Breast epithelium (tissue), 4 donors: ENCODE results near the gene RAI1. TPM values are rescaled to one million over a fixed set of nuclear protein-coding genes. Genes with fewer than 3 reads are reported as not detected.
"Not testable (repeated sequence)": the region's sequence is repeated elsewhere in the genome, so short reads cannot be mapped to it uniquely, and the experiment has no call there.

Experiments
- DNase-seq, 2 donors: peaks; one replicate each; pipeline ENCODE4 v3.0.0-alpha.2; 2019; ENCODE audit warnings: low spot score in 2 of 2
- H3K27ac ChIP-seq, 2 donors: fragments of 200-600 bp; sonication (generic) in 1 of 2; one replicate each; pipeline ENCODE4 v1.5.1; 2016 to 2019; ENCODE audit warnings: mild to moderate bottlenecking in 1 of 2
- H3K27me3 ChIP-seq, 2 donors: fragments of 200-600 bp; sonication (generic) in 1 of 2; one replicate each; pipeline versions ENCODE4 v1.5.1 to v1.6.0; 2017 to 2019; ENCODE audit warnings: control low read depth in 1 of 2, mild to moderate bottlenecking in 1 of 2
- H3K36me3 ChIP-seq: fragments of 200-600 bp; one replicate; pipeline ENCODE4 v1.5.1; 2019
- H3K4me1 ChIP-seq, 2 donors: fragments of 200-600 bp; sonication (generic); one replicate each; pipeline ENCODE4 v1.5.1; 2016 to 2019; ENCODE audit warnings: control low read depth in 1 of 2
- H3K4me3 ChIP-seq, 3 donors: fragments of 200-600 bp; sonication (generic); 1 replicate in 2 of 3; 2 replicates in 1 of 3; pipeline ENCODE4 v1.5.1; 2016 to 2019; ENCODE audit warnings: mild to moderate bottlenecking in 3 of 3, moderate library complexity in 2 of 3
- H3K9me3 ChIP-seq, 2 donors: fragments of 200-600 bp; sonication (generic) in 1 of 2; one replicate each; pipeline ENCODE4 v1.5.1; 2016 to 2019; ENCODE audit warnings: control low read depth in 1 of 2
- CTCF ChIP-seq, 3 donors: fragments of 450-650 bp; IDR thresholded peaks; one replicate each; pipeline ENCODE4 v1.5.1; 2016 to 2017; ENCODE audit warnings: antibody characterized with exemption in 3 of 3, mild to moderate bottlenecking in 3 of 3, moderate library complexity in 3 of 3
- POLR2A ChIP-seq: fragments of 450-650 bp; IDR thresholded peaks from one replicate; pipeline ENCODE4 v1.6.1; 2016; ENCODE audit warnings: antibody characterized with exemption, mild to moderate bottlenecking, moderate library complexity
- POLR2AphosphoS5 ChIP-seq, 3 donors: sonication (generic); formaldehyde crosslinking; IDR thresholded peaks; one replicate each; pipeline ENCODE4 v1.6.1; 2017; ENCODE audit warnings: antibody characterized with exemption in 3 of 3
- intact Hi-C: fragments of 100-400 bp; cut with DNase I; formaldehyde crosslinking; loops from one replicate; pipeline ENCODE4 v1.15.1; 2023; ENCODE audit warnings: low total_unique reads
- total RNA-seq, 3 donors: library from RNA; depleted of rRNA; stranded (reverse); fragments of >200 nt; gene quantifications; one replicate each; pipeline ENCODE4 v1.1.0, GENCODE V29; 2016

RAI1 gene
- total RNA-seq, 3 donors from 2014 or later, result 5.6 to 25.6 (median 20.6) TPM

- intact Hi-C loops, result no loop called here
- Histone ChIP-seq H3K4me1 (no peaks in the 10 kb centered on the region), H3K4me3 (no peak overlapping the region), H3K9me3 (no peaks in the 10 kb centered on the region), H3K36me3 (no peaks in the 10 kb centered on the region), H3K27ac (no peak overlapping the region), H3K27me3 (no peaks in the 10 kb centered on the region)
- TF ChIP-seq CTCF (IDR thresholded peaks at IDR 0.05), result no peak
- no peak for TF ChIP-seq POLR2AphosphoS5 (IDR thresholded peaks at IDR 0.05)
- TF ChIP-seq POLR2A, result no peak
- no peak for DNase-seq
Observed at GRCh38 chr17:17636272-17636885, 44.9 kb upstream of the RAI1 start.

GRCh38 chr17:17638467-17638866 is 42.8 kb upstream of the RAI1 start:
- Histone ChIP-seq H3K9me3 (no peaks in the 10 kb centered on the region), H3K4me1 (no peaks in the 10 kb centered on the region), H3K27me3 (no peaks in the 10 kb centered on the region), H3K4me3 (no peak overlapping the region), H3K27ac (no peak overlapping the region), H3K36me3 (no peaks in the 10 kb centered on the region)
- TF ChIP-seq POLR2A (no peak), CTCF (IDR thresholded peaks at IDR 0.05) (no peak), POLR2AphosphoS5 (IDR thresholded peaks at IDR 0.05) (no peak)
- no peak for DNase-seq
- intact Hi-C loops, result no loop called here

GRCh38 chr17:17639661-17640270 is 41.5 kb upstream of the RAI1 start:
- intact Hi-C loops, result loop anchor here (5.0 to 10.0 kb wide), 2 partner anchors 145 to 287 kb away; partner anchors contain the start of gene RASD1
- H3K4me1 ChIP-seq, H3K9me3 ChIP-seq, DNase-seq, H3K4me3 ChIP-seq, H3K27me3 ChIP-seq, H3K36me3 ChIP-seq, H3K27ac ChIP-seq: not testable (repeated sequence)

GRCh38 chr17:17641621-17642409 is 39.4 kb upstream of the RAI1 start:
- TF ChIP-seq CTCF (IDR thresholded peaks at IDR 0.05) (peak; percentile 92 to 97 (median 97)), POLR2A (no peak), POLR2AphosphoS5 (IDR thresholded peaks at IDR 0.05) (peak in 1 of 3 donors; percentile 10)
- no peak overlapping the region for H3K27ac ChIP-seq

GRCh38 chr17:17645148-17645547 is 36.1 kb upstream of the RAI1 start:
- not testable (repeated sequence) for H3K4me3 ChIP-seq, H3K36me3 ChIP-seq, H3K27me3 ChIP-seq, H3K9me3 ChIP-seq, H3K4me1 ChIP-seq, DNase-seq, H3K27ac ChIP-seq
- intact Hi-C loops, result loop anchor here (10.0 kb wide), 1 partner anchor 150 kb away; the partner anchor contains the start of gene RASD1

More at GRCh38 chr17:17641621-17642409, 39.4 kb upstream of the RAI1 start:
- no peaks in the 10 kb centered on the region for H3K36me3 ChIP-seq
- H3K9me3 ChIP-seq, result peaks cover 0 to 5% of the 10 kb centered on the region in 2 donors
- DNase-seq, result peak; percentile 44 to 73
- intact Hi-C loops, result loop anchor here (5.0 to 10.0 kb wide), 2 partner anchors 147 to 290 kb away; partner anchors contain the start of gene RASD1
- no peak overlapping the region for H3K4me3 ChIP-seq
- H3K4me1 ChIP-seq, result no peaks in the 10 kb centered on the region
- no peaks in the 10 kb centered on the region for H3K27me3 ChIP-seq

- no peaks in the 10 kb centered on the region for H3K27me3 ChIP-seq
- TF ChIP-seq POLR2AphosphoS5 (IDR thresholded peaks at IDR 0.05) (no peak), CTCF (IDR thresholded peaks at IDR 0.05) (no peak), POLR2A (no peak)
- no peaks in the 10 kb centered on the region for H3K4me1 ChIP-seq
- H3K36me3 ChIP-seq, result no peaks in the 10 kb centered on the region
- H3K4me3 ChIP-seq, result no peak overlapping the region
- intact Hi-C loops, result loop anchor here (10.0 kb wide), 1 partner anchor 151 kb away; the partner anchor contains the start of gene RASD1
- peaks cover 0 to 5% of the 10 kb centered on the region in 2 donors for H3K9me3 ChIP-seq
- H3K27ac ChIP-seq, result no peak overlapping the region
- no peak for DNase-seq
Observed at GRCh38 chr17:17645961-17646360, 35.3 kb upstream of the RAI1 start.
